GM23248 (cell line): ENCODE data around the gene DYNC2H1.

Experiments
- EZH2 ChIP-seq: fragments of 200-600 bp; sonication (generic); IDR thresholded peaks from 2 replicates; pipeline ENCODE4 v1.6.1; 2018; ENCODE audit warnings: antibody characterized with exemption, mild to moderate bottlenecking; ENCODE audit not compliant: insufficient read depth, poor library complexity, severe bottlenecking
- EZH2phosphoT487 ChIP-seq: fragments of 200-600 bp; sonication (generic); IDR thresholded peaks from 2 replicates; pipeline ENCODE4 v1.6.1; 2018; ENCODE audit warnings: antibody characterized with exemption, moderate library complexity, mild to moderate bottlenecking, low read depth; ENCODE audit not compliant: insufficient read depth

GRCh38 chr11:103480421-103480820 lies 371.2 kb downstream of the DYNC2H1 start:
- TF ChIP-seq EZH2 (no peak), EZH2phosphoT487 (no peak)
